GM21576 (cell line): ENCODE data around the gene PATZ1.

ENCODE experiments used
- ATAC-seq: cut with Tn5 transposase; IDR thresholded peaks from one replicate; pipeline ENCODE4 v1.9.1; 2021; ENCODE audit warnings: mild to moderate bottlenecking, moderate library complexity; ENCODE audit not compliant: unreplicated experiment

Gene PATZ1

DNA sequence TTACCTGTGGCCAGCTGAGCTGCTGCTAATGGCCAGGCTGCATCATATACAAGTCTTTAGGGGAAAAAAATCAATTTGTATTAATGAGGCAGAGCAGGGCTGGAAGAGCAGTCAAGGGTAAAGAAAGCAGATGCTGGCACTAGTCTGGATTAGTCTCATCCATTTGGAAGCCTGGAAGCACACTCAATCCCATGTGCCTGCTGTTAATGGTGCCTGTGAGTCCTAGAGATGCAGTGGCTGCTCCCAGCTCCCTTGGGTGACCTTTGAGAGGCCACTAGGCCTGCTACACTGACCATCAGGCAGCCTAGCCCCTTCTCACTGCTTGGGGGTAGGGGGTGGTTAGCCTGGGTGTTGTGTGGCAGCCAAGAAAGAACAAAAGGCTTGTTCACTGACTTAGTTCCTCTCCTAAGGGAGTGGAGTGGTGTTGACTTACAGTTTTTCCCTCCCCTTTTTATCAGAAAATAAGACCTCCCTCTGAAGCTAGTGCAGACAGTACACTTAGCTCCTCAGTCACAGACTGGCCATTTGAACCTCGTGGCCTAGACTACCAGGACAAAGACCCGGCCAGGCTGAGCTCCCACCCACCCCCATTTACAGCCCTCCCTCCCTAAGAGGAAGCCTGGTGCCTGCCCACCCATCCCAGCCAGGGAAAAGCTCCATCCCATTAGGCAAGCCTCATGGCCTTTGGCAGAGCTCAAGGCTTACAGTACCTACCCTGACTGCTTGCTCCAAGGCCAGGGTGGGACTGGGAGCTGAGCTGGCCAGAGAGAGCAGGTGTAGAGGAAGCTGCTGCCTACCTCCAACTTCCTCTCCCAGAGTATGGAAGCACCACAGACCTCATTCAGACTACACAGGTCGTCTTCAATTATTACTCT is 61.6 kb downstream of the PATZ1 start:
- ATAC-seq: no peak

DNA sequence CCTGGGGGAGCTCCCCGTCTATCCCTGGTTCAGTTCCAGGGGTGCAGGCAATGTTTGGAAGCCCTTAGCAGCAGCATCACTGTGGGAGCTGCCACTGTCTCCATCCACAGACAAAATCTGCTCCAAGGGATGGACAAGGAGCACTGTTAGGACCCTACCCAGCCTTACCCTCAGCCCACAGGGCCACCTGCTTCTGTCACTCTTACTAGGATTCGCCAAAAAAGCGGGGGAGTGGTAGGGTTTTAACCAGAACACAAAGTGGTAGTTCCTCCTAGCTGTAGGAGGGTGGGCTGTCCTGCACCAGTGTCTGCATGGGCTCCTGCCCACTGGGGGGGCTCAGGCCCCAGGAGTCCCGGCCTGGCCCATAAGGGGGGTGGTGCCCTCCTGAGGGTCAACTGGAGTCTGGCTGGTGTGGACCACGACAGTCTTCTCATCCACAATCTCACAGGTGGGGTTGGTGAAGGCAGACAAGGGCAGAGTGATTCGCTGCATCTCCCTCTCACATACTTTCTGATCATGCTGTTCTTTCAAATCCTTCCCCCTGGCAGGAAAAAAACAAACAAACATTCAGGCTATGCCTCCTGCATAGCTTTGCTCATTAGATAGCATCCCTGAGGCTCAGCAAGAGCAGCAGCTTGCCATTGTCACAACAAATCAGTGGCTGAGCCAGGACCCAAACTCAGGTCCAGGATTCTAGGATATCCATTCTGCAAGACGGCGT is 63.2 kb downstream of the PATZ1 start:
- no peak for ATAC-seq

DNA sequence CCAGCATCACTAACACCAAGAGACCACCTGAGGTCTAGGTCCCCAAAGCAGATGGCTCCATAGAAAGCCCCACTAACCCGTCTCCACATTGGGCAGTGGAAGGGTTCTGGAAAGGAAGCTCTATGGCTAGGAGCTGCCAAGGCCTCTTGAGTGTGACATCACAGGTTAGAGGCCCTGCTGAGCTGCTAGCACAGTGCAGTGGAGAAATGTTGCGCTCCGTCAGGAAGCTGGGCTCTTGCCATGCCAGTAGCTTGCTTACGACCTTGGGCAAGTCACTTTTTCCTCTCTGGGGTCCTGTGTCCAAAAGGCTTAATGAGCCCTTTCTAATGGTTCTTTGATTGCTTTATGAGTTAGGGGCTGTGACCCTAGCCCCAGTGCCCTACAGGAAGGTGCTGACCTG is 64.4 kb downstream of the PATZ1 start:
- no peak for ATAC-seq

DNA sequence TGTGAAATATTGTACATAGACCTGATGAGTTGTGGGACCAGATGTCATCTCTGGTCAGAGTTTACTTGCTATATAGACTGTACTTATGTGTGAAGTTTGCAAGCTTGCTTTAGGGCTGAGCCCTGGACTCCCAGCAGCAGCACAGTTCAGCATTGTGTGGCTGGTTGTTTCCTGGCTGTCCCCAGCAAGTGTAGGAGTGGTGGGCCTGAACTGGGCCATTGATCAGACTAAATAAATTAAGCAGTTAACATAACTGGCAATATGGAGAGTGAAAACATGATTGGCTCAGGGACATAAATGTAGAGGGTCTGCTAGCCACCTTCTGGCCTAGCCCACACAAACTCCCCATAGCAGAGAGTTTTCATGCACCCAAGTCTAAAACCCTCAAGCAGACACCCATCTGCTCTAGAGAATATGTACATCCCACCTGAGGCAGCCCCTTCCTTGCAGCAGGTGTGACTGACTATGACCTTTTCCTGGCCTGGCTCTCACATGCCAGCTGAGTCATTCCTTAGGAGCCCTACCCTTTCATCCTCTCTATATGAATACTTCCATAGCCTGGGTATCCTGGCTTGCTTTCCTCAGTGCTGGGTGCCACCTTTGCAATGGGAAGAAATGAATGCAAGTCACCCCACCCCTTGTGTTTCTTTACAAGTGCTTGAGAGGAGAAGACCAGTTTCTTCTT is 66.2 kb downstream of the PATZ1 start:
- no peak for ATAC-seq

DNA sequence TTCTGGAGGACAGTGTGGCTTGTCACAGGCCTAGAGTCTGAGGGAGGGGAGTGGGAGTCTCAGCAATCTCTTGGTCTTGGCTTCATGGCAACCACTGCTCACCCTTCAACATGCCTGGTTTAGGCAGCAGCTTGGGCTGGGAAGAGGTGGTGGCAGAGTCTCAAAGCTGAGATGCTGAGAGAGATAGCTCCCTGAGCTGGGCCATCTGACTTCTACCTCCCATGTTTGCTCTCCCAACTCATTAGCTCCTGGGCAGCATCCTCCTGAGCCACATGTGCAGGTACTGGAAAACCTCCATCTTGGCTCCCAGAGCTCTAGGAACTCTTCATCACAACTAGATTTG is 66.8 kb downstream of the PATZ1 start:
- ATAC-seq: no peak

DNA sequence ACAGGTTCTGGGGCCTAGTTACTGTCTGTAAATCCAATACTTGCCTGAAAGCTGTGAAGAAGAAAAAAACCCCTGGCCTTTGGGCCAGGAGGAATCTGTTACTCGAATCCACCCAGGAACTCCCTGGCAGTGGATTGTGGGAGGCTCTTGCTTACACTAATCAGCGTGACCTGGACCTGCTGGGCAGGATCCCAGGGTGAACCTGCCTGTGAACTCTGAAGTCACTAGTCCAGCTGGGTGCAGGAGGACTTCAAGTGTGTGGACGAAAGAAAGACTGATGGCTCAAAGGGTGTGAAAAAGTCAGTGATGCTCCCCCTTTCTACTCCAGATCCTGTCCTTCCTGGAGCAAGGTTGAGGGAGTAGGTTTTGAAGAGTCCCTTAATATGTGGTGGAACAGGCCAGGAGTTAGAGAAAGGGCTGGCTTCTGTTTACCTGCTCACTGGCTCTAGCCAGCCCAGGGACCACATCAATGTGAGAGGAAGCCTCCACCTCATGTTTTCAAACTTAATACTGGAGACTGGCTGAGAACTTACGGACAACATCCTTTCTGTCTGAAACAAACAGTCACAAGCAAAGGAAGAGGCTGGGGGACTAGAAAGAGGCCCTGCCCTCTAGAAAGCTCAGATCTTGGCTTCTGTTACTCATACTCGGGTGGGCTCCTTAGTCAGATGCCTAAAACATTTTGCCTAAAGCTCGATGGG is 67.4 kb downstream of the PATZ1 start:
- ATAC-seq: no peak

DNA sequence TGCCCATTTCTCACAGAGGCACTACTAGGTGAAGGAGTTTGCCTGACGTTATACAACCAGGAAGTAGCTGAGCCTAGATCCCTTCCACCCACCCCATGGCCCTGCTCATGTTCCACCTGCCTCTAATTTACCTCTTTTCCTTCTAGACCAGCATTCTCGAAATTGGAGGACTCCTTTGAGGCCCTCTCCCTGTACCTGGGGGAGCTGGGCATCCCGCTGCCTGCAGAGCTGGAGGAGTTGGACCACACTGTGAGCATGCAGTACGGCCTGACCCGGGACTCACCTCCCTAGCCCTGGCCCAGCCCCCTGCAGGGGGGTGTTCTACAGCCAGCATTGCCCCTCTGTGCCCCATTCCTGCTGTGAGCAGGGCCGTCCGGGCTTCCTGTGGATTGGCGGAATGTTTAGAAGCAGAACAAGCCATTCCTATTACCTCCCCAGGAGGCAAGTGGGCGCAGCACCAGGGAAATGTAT is 68.0 kb downstream of the PATZ1 start:
- no peak for ATAC-seq

DNA sequence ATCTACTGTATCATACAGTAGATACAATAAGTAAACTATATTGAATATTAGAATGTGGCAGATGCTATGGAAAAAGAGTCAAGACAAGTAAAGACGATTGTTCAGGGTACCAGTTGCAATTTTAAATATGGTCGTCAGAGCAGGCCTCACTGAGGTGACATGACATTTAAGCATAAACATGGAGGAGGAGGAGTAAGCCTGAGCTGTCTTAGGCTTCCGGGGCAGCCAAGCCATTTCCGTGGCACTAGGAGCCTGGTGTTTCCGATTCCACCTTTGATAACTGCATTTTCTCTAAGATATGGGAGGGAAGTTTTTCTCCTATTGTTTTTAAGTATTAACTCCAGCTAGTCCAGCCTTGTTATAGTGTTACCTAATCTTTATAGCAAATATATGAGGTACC is 68.4 kb downstream of the PATZ1 start:
- ATAC-seq: no peak

DNA sequence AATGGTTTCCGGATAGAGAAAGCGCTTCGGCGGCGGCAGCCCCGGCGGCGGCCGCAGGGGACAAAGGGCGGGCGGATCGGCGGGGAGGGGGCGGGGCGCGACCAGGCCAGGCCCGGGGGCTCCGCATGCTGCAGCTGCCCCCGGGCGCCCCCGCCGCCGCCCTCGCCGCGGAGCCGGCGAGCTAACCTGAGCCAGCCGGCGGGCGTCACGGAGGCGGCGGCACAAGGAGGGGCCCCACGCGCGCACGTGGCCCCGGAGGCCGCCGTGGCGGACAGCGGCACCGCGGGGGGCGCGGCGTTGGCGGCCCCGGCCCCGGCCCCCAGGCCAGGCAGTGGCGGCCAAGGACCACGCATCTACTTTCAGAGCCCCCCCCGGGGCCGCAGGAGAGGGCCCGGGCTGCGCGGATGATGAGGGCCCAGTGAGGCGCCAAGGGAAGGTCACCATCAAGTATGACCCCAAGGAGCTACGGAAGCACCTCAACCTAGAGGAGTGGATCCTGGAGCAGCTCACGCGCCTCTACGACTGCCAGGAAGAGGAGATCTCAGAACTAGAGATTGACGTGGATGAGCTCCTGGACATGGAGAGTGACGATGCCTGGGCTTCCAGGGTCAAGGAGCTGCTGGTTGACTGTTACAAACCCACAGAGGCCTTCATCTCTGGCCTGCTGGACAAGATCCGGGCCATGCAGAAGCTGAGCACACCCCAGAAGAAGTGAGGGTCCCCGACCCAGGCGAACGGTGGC is 69.5 kb downstream of the PATZ1 start:
- no peak for ATAC-seq
